Peyer's patch (tissue), 4 donors: ENCODE results near the gene FMNL3. TPM values are rescaled to one million over a fixed set of nuclear protein-coding genes. Genes with fewer than 3 reads are reported as not detected.

Source experiments
- DNase-seq, 3 donors: peaks; one replicate each; pipeline ENCODE4 v3.0.0-alpha.2; 2017 to 2019
- H3K27ac ChIP-seq, 4 donors: fragments of 200-600 bp; sonication (generic); one replicate each; pipeline ENCODE4 v1.5.1; 2016 to 2019
- H3K27me3 ChIP-seq, 2 donors: fragments of 200-600 bp; sonication (generic); one replicate each; pipeline ENCODE4 v1.5.1; 2019
- H3K36me3 ChIP-seq, 3 donors: fragments of 200-600 bp; sonication (generic); one replicate each; pipeline ENCODE4 v1.5.1; 2016 to 2019
- H3K4me1 ChIP-seq, 4 donors: fragments of 200-600 bp; sonication (generic); one replicate each; pipeline ENCODE4 v1.5.1; 2016 to 2019
- H3K4me3 ChIP-seq, 4 donors: fragments of 200-600 bp; sonication (generic); 1 replicate in 3 of 4; 2 replicates in 1 of 4; pipeline ENCODE4 v1.5.1; 2016 to 2019; ENCODE audit warnings: mild to moderate bottlenecking in 1 of 4
- H3K9me3 ChIP-seq, 4 donors: fragments of 200-600 bp; sonication (generic); one replicate each; pipeline ENCODE4 v1.5.1; 2016 to 2019; ENCODE audit warnings: mild to moderate bottlenecking in 1 of 4
- CTCF ChIP-seq, 6 experiments: fragments of 450-650 bp in 4 of 6; fragments of 200-600 bp in 2 of 6; sonication (generic) in 1 of 6; IDR thresholded peaks; one replicate each; pipeline ENCODE4 v1.5.1; 2017 to 2019; ENCODE audit warnings: antibody characterized with exemption in 6 of 6, mild to moderate bottlenecking in 3 of 6, moderate library complexity in 1 of 6
- POLR2A ChIP-seq, 2 donors: fragments of 450-650 bp; IDR thresholded peaks; one replicate each; pipeline ENCODE4 v1.5.1; 2017; ENCODE audit warnings: antibody characterized with exemption in 2 of 2, mild to moderate bottlenecking in 2 of 2, moderate library complexity in 2 of 2
- total RNA-seq, 4 donors: library from RNA; depleted of rRNA; stranded (reverse); fragments of >200 nt; gene quantifications; one replicate each; pipeline ENCODE4 v1.1.0, GENCODE V29; 2016

FMNL3 gene
- total RNA-seq, 4 donors from 2014 or later, result 2.1 to 40.4 (median 8.2) TPM

- H3K36me3 ChIP-seq, result peaks cover 0 to 20% (median 0%) of the 10 kb centered on the region in 3 donors
- no peak for DNase-seq
- TF ChIP-seq POLR2A (IDR thresholded peaks at IDR 0.05) (no peak), CTCF (IDR thresholded peaks at IDR 0.05) (no peak)
- H3K9me3 ChIP-seq, result no peaks in the 10 kb centered on the region
- peaks cover 0 to 13% (median 3%) of the 10 kb centered on the region in 4 donors for H3K4me1 ChIP-seq
- peak overlapping the region in 1 of 4 donors; percentile 27 for H3K27ac ChIP-seq
- no peaks in the 10 kb centered on the region for H3K27me3 ChIP-seq
- H3K4me3 ChIP-seq, result no peak overlapping the region
Measured at GRCh38 chr12:49645146-49646039, 61.8 kb downstream of the FMNL3 start.

DNA sequence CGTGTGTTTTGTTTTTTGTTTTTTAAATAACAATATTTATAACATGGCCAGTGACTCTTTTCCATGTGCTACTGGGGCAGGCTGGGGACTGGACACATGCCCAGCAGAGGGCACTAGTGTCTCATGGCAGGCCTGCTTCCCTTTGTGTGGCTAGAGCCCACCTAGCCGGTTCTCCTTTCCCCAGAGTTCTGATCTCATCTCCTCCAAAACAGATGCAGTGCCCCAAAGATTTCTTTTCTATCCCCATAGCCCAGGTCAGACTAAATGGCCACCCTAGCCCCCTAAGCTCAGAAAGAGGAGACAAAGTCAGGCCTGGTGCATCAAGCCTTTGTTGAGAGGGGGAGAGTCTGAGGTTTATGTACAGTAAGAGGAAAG, 62.6 kb downstream of the FMNL3 start:
- H3K27ac ChIP-seq, result peak overlapping the region in 1 of 4 donors; percentile 27
- peaks cover 0 to 17% (median 0%) of the 10 kb centered on the region in 3 donors for H3K36me3 ChIP-seq
- no peaks in the 10 kb centered on the region for H3K9me3 ChIP-seq
- DNase-seq, result peak; percentile 74 to 92 (median 86)
- peaks cover 0 to 13% (median 3%) of the 10 kb centered on the region in 4 donors for H3K4me1 ChIP-seq
- no peak overlapping the region for H3K4me3 ChIP-seq
- TF ChIP-seq CTCF (IDR thresholded peaks at IDR 0.05), result peak; percentile 75 to 94 (median 90)
- TF ChIP-seq POLR2A (IDR thresholded peaks at IDR 0.05), result no peak
- H3K27me3 ChIP-seq, result no peaks in the 10 kb centered on the region

DNA sequence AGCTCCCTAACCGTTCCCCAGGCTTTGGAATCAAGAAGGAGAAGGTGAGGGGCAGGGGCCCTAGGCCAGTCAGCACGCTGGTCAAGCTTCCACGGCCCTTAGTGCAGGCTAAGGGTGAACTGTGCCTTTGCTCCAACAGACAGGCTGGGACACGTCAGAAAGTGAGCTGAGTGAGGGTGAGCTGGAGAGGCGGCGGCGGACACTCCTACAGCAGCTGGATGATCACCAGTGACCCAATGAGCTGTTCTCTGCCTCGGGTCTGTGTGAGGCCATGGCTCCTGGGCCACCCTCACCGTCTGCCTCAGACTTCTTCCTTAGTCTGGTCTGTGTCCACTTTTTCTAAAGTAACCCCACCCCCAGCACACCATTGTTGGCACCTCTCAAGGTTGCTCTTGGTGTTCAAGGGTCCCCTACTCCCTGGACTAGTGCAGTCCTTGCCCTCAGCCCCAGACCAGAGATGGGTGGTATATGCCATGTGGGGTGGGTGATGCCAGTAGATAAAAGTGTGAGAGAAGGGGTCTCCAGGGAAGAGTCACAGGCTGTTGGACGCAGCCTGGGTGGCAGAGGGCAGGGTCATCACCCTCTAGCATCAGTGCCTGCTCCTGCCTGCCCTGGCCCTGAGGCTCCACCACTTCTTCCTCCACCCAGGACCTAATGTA, 63.1 kb downstream of the FMNL3 start:
- H3K27ac ChIP-seq, result peak overlapping the region in 1 of 4 donors; percentile 27
- no peaks in the 10 kb centered on the region for H3K27me3 ChIP-seq
- no peak for TF ChIP-seq POLR2A (IDR thresholded peaks at IDR 0.05)
- TF ChIP-seq CTCF (IDR thresholded peaks at IDR 0.05), result no peak
- no peak overlapping the region for H3K4me3 ChIP-seq
- H3K4me1 ChIP-seq, result peaks cover 0 to 13% (median 3%) of the 10 kb centered on the region in 4 donors
- DNase-seq, result no peak
- peaks cover 0 to 12% (median 0%) of the 10 kb centered on the region in 3 donors for H3K36me3 ChIP-seq
- H3K9me3 ChIP-seq, result no peaks in the 10 kb centered on the region

GRCh38 chr12:49643135-49643534, 64.1 kb downstream of the FMNL3 start:
- H3K27ac ChIP-seq, result no peak overlapping the region

More at GRCh38 chr12:49643135-49643534, 64.1 kb downstream of the FMNL3 start:
- H3K4me3 ChIP-seq, result no peak overlapping the region
- H3K4me1 ChIP-seq, result peaks cover 0 to 9% (median 3%) of the 10 kb centered on the region in 4 donors
- no peak for DNase-seq
- H3K9me3 ChIP-seq, result no peaks in the 10 kb centered on the region
- H3K36me3 ChIP-seq, result peaks cover 0 to 5% (median 0%) of the 10 kb centered on the region in 3 donors
- TF ChIP-seq CTCF (IDR thresholded peaks at IDR 0.05) (no peak), POLR2A (IDR thresholded peaks at IDR 0.05) (no peak)
- H3K27me3 ChIP-seq, result no peaks in the 10 kb centered on the region
